ENCODE results near the gene ABT1.

Gene ABT1

DNA sequence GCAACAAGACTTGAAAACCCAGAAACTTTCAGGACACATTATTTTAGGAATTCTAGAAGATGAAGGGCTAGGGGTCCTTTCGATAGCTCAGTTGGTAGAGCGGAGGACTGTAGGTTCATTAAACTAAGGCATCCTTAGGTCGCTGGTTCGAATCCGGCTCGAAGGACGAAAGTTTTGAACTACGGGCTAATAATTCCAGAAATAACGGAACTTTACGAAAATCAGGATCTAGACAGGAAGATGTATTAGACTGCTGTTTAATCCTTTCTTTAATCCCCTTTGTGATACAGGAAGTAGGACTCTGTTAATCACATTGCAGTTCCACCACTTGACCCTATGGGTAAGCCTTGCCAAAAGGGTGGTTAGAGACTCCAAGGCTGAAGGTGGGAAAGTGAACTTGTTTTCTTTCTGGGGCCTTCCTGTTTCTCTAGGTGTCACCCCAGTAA lies 21.2 kb upstream of the ABT1 start:
- DNase-seq = no peak

DNA sequence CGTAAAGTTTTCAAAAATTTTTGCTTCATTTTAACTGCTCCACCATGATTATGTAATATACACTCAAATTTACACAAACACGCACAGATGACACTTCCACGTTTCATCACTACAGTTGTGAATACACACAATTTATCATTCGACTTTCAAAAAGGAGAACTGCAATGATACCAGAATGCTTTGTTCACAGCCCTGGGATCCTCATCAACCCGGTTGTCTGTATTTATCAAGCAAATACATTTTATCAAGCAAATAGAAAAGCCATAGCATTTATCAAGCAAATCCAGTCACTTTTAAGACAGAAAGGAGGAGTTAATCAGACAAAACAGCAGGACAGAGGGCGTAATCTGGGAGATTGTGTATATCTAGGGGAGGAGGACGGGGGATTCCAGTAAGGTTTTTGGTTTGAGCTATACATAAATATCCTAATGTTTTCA lies 20.3 kb upstream of the ABT1 start:
- no peak for DNase-seq

DNA sequence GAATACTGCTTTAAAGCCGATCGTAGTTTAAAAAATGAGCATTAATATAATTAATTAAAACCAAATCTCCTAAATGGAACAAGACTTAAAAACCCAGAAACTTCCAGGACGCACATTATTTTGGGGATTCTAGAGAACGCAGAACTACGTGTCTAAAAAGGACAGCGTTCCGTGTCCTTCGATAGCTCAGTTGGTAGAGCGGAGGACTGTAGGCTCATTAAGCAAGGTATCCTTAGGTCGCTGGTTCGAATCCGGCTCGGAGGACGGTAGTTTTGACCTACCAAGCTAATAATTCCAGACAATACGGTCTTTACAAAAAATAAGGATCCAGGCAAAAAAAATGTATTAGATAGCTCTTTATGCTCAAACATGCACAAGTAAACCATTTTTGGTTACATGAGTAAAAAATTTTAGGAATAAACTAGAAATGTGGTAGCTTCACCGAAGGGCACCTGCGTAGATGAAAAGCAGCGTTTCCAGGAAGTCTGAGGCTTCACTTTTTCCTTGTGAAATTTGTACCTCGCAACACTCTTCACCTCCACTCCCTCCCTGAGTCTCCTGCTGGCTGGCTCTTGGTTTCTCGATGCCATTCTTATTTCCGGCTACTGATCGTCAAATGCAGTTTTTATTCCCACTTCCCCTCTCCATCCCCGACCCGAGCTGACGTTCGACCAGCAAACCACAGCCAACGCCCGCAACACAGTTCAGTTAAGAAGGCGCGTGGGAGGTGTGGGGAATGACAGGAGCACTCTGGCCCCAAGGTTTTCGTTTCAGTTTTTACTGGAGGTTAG lies 19.6 kb upstream of the ABT1 start:
- no peak for DNase-seq

DNA sequence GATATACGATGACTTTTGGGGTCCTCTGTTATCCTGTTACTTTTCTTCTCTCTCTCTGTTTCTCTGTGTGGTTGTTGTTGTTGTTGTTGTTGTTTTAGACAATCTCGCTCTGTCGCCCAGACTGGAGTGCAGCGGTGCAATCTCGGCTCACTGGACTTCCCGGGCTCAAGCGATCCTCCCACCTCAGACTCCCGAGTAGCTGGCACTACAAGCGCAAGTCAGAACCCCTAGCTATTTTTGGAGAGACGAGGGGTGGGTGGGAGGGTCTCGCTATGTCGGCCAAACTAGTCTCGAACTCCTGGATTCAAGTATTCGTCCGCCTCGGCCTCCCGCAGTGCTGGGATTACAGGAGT lies 19.1 kb upstream of the ABT1 start:
- no peak for DNase-seq

DNA sequence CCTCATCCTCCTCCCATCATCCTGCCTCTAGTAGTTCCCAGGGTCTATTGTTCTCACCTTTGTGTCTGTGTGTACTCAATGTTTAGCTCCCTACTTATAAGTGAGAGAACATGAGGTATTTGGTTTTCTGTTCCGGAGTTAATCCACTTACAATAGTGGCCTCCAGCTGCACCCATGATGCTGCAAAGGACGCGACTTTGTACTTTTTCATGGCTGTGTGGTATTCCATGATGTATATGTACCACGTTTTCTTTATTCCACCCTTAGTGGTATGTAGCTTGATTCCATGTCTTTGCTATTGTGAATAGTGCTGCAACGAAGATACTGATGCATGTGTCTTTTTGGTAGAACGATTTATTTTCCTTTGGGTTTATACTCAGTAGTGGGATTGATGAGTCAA lies 18.5 kb upstream of the ABT1 start:
- no peak for DNase-seq

DNA sequence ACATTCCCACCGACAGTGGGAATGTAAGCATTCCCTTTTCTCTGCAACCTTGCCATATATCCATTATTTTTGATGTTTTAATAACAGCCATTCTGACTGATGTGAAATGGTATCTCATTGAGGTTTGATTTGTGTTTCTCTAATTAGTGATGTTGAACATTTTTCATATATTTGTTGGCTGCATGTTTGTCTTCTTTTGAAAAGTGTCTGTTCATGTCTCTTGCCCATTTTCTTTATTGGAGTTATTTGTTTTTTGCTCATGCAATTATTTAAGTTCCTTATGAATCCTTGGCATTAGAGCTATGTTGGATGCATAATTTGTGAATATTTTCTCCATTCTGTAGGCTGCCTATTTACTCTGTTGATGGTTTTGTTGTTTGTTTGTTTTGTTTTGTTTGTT lies 18.0 kb upstream of the ABT1 start:
- DNase-seq = no peak

DNA sequence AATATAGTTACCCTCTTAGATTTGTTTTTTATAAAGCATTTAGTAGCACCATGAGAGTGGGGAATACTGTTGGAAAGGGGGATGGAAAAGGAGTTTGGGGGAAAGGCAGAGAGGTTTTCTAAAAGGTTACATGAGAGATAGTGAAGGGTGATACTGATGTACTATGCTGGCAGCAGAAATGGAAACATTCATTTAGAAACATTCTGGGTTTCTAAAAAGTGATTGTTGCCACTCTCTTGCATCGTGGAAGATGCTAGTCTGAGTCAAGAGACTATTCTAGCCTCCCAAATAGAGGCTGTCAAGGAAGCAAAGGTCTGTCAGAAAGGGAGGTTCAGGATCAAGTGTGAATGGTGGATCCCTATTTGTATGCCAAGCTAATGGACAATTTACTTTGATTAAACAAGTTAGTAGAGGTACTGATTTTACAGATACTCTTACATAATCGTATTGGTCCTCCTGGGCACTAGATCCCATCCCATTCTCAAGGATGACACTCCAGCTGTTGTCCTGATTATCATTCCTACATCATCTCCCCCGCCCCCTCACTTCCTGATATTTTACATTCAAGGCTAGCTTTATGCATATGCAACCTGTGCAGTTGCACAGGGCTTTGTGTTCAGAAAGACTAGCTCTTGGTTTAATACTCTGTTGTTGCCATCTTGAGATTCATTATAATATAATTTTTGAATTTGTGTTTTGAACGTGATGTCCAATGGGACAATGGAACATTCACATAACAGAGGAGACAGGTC lies 15.4 kb upstream of the ABT1 start:
- no peak for DNase-seq

DNA sequence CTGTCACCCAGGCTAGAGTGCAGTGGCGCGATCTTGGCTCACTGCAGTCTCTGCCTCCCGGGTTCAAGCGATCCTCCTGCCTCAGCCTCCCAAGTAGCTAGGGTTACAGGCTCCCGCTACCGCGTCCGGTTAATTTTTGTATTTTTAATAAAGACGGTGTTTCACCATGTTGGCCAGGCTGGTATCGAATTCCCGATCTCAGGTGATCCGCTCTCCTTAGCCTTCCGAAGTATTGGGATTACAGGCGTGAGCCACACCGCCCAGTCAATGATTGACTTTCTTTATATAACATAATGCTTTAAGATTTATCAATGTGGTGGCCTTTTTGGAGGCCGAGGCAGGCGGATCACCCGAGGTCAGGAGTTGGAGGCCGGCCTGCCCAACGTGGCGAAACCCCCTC lies 7.8 kb upstream of the ABT1 start:
- no peak for DNase-seq

DNA sequence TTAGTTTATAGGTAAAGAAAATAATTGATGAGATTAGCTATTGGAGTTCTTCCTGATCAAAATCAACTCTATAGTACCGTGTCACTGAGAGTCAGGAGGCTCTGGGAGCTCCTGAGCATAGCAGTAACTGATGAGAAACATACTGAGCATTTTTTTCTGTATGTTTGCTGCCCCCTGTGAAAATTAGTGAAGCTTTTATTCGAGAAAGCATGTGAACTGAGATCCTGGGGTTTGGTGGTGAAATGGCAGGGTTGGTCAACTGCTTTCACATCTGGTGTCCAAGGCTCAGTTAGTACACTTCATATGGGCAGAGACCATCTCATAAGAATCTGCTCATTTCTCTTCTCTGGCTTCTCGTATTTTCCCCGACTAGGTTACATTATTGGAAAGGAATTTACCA lies 4.1 kb upstream of the ABT1 start:
- no peak for DNase-seq

DNA sequence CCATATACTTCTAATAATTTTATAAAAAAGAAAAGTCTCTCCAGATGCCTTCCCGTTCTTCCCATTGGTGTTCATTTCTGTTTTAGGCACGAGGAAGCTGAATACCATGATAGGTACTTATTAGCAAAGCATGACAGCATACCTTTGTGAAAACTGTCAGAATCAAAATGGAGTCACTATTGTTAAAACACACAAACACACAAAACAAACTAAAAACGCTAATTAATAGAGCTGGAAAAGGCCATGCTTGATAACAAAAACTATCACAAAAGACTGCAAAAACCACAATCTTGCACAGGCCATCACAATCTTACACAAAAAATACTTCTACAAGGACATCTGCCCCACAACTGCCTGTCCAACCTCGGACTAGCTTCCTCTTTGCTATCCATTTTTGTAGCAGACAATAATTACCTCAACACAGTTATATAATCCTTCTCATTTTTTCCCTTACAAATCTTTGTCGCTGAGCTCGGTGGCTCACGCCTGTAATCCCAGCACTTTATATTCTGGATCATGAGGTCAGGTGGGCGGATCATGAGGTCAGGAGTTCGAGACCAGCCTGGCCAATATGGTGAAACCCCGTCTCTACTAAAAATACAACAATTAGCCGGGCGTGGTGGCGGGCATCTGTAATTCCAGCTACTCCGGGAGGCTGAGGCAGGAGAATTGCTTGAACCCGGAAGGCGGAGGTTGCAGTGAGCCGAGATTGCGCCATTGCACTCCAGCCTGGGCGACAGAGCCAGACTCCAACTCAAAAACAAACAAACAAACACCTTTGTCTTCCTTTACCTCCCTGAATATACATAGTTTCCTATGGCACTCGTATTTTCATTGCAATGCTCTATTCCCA lies 3.2 kb upstream of the ABT1 start:
- DNase-seq = no peak

DNA sequence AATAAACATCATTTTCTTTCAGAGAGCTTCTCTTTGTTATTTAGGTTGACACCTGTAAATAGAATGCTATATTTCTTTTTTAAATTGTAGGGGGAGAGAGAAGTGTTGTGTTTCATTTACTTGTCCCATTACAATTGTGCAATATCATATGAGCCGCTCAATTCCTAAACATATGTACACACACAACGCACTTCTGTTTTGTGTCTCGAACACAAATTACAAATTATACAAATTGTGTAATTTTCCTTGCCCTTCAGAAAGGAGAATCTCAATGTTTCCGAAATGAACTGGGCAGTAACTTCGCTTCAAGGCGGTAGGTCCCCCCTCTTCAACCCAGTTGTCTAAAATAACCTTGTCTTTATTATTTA lies 2.6 kb upstream of the ABT1 start:
- no peak for DNase-seq

DNA sequence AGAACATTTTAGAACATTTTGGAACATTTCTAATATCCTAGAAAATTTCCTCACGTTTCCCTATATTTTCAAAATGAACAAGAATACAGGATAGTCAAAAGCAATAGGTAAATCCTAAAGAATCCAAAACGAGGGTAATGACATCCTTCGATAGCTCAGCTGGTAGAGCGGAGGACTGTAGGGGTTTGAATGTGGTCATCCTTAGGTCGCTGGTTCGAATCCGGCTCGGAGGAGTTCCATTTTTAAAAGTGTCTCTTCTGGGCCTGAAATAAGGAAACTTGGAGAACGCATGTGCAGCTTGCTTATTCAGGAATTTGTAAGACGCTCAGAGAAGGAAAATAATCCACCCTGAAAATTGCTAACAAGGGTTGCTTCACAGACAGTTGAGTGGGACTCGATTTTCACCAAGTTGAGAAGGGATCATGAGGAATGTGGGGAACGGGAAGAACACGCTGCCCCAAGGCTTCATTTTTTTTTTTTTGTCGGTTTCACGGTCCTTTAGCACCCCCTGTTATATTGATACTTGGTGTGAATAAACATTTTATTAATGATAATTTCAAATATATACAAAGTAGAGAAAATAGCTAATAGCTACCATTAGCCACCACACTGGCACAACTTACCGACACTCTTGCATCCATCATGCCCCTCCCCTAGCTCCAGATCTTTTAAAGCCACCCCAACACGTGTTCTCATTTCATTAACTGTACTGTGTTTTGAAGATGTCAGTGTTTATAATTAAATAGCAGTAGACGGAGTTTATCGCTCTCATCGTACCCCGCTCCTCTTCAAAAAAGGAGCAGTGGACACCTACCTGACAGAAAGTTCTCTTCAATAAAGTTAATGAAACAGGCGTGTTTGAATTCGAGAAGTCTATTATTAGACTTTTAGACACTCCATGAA lies 1.8 kb upstream of the ABT1 start:
- peak in 1 of 2 experiments; percentile 37 for DNase-seq

DNA sequence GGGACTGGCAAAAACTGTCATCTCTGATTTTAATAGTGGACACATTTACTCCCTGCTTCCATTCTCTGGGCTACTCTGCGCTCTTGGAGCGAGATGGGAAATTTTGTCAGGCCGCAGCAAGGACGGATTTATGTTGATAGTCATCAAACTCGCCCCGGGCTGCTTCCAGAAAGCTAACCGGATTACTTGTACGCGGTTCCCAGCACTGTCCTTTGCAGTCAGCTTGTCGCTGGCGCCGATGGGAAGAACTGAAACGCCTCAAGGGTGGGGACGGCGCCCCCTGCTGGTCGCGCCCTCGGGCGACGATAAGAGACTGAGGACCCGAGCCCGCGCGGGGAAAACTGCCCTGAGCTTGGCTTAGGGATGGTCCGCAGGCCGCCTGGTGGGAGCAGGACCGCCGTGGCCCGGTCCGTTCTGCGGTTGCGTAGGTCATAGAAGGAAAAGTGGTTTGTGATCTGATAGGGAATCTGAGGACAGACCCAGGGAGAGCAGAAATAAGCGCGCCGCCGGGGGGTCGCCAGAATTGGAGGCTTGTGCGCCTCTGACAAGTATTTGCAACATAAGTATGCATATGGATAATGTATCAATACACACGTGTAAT lies 984 bp upstream of the ABT1 start:
- DNase-seq = peak; percentile 88 to 95

DNA sequence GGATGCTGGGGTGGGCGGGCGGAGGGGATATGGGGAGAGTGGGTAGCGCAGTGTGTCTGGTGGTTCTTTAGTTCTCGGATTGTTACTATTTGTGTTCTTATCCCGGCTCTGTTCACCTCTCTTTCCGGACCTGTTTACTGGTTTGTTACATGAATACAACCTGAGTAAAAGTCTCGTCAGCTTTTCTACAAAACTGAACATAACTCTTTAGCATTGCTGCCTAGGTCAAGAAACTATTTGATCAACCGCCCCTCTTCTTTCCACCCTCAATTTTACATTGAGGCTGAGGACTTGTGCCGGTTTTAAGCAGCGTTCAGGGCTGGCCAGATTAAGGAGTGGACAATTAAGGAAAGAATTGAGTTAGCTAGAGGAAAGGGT lies 625 bp downstream of the ABT1 start:
- no peak for DNase-seq

DNA sequence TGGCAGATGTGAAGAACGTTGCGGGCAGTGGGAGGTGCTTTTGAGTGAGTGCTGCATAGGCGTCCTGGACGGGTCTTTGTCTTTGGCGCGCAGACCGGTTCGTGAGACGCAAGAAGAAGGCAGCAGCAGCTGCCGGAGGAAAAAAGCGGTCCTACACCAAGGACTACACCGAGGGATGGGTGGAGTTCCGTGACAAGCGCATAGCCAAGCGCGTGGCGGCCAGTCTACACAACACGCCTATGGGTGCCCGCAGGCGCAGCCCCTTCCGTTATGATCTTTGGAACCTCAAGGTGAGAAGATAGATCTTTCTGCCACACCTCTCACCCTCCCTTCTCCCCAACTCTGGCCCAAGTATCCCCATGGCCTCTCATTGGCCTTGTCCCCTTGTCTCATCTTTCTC lies 1.1 kb downstream of the ABT1 start:
- DNase-seq = no peak

DNA sequence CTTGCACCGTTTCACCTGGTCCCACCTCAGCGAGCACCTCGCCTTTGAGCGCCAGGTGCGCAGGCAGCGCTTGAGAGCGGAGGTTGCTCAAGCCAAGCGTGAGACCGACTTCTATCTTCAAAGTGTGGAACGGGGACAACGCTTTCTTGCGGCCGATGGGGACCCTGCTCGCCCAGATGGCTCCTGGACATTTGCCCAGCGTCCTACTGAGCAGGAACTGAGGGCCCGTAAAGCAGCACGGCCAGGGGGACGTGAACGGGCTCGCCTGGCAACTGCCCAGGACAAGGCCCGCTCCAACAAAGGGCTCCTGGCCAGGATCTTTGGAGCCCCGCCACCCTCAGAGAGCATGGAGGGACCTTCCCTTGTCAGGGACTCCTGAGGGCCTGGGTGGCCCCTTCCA lies 1.5 kb downstream of the ABT1 start:
- DNase-seq = no peak

DNA sequence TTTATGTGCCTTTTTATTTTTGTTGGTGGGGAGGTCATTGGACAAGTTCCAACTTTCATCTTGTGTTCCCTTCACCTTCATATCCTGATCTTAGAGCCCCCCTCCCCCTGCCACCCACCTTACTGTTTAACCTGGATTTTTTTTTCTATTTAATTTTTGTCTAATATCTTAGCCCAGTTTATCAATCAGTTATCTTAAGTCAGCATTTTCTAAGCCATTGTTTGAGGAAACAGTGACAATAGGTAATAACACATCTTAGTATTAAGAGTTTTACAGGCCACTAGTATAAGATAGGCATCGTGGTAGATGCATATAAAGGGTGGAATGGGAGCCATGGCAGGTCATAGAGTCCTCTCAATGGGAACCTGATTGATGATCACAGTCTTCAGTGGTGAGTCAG lies 2.4 kb downstream of the ABT1 start:
- DNase-seq = no peak

DNA sequence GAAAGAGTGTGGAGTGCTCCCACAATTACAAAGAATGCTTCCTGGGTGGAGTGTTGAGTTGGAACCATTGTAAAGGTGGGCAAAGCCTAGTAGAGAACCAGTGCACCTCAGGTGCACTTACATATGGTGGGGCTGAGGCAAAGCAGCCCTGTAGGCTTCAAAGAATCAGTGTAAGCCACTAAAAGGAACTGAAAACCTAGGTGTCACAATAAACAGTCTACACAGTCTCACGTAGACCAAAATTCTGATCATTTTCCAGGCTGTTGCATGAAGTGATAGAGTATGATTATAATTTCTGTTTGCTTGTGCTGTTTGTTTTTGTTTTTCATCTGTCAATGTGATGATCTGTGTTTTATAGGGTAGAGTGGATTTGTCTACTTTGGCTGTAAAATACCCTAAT lies 2.8 kb downstream of the ABT1 start:
- DNase-seq = no peak

DNA sequence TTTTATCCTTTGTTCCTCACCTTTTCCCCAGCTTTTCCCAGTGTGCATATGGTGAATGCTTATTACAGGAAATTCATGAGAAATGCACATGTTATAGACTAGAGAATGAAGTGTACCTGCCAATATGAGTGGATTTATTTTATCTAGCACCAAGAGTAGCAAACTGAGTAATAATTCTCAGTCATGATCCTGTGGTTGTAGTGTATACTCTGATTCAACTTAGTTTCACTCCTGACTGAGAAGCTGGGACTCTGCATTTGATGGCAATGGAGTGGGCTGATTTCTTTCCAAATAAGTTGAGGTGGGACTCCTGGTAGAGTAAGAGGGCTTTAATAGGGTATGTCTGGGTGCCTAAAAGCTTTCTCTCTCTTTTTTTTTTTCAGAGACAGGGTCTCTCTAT lies 4.0 kb downstream of the ABT1 start:
- no peak for DNase-seq

DNA sequence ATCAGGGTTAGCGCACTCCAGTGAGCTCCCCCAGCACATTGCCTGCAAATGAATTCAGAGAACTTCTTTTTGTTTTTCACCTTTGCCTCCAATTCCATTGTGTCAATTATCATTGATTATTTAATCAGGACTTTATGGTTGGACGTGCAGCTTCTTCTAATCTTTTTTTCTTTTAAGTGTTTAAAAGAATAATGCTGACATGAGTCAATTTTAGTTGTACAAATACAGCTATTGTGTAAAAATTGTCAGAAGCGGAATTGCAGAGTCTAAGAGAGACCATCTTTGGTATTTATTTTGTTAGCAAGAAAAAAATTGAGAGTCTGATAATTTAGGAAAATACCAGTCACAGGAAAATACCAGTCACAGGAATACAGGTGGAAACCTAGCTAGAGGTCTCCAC lies 5.5 kb downstream of the ABT1 start:
- no peak for DNase-seq

DNA sequence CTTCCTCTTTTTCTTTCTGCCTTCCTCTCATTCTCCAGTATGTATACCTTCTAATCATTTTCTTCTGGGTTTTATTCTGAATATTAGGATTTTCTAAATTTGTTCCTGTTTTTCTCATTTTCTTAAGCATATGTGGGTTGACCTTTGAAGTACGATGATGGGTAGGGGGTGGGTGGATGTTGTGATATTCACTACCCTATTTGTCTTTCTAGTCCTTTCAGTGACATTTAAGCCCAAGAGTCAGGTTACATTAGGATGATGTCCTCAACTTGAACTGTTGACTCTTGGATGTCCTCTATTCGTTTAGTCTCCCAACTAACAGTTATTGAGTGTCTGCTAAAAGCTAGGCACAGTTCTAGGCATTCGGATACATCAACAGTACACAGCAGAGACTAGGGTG lies 7.3 kb downstream of the ABT1 start:
- DNase-seq = no peak

DNA sequence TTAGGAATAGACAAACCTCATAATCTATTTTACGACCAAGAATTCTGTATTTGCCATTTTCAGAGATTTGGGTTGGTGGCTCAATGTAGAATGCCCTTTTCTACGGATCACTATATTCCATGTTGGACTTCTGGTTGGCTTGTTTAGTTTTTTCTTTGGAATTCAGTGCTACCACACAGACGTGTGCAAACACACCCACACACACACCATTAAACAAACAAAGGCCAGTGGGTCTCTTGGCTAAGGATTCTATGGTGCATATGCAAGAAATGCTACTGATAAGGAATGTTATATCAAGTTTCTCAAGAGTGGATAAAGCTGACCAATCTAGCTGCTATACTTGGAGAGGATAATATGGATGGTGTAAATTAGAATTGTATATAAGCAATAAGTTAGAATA lies 8.0 kb downstream of the ABT1 start:
- DNase-seq = no peak
